Esophagus muscularis mucosa (tissue), 4 donors: ENCODE measurements around the gene NELFB.

Experiments used
- EP300 ChIP-seq: sonication (generic); formaldehyde crosslinking; IDR thresholded peaks from one replicate; pipeline ENCODE4 v1.6.1; 2017; ENCODE audit warnings: antibody characterized with exemption
- POLR2A ChIP-seq: fragments of 450-650 bp; IDR thresholded peaks from one replicate; pipeline ENCODE4 v1.6.1; 2017; ENCODE audit warnings: antibody characterized with exemption, moderate library complexity, mild to moderate bottlenecking, low read depth
- TF ChIP-seq, protein P1 (sequence below), 3 experiments: fragments of 200-600 bp in 2 of 3; fragments of 450-650 bp in 1 of 3; sonication (generic) in 2 of 3; IDR thresholded peaks; one replicate each; pipeline ENCODE4 v1.5.1; 2017 to 2019; ENCODE audit warnings: antibody characterized with exemption in 3 of 3, mild to moderate bottlenecking in 2 of 3, moderate library complexity in 1 of 3

DNA sequence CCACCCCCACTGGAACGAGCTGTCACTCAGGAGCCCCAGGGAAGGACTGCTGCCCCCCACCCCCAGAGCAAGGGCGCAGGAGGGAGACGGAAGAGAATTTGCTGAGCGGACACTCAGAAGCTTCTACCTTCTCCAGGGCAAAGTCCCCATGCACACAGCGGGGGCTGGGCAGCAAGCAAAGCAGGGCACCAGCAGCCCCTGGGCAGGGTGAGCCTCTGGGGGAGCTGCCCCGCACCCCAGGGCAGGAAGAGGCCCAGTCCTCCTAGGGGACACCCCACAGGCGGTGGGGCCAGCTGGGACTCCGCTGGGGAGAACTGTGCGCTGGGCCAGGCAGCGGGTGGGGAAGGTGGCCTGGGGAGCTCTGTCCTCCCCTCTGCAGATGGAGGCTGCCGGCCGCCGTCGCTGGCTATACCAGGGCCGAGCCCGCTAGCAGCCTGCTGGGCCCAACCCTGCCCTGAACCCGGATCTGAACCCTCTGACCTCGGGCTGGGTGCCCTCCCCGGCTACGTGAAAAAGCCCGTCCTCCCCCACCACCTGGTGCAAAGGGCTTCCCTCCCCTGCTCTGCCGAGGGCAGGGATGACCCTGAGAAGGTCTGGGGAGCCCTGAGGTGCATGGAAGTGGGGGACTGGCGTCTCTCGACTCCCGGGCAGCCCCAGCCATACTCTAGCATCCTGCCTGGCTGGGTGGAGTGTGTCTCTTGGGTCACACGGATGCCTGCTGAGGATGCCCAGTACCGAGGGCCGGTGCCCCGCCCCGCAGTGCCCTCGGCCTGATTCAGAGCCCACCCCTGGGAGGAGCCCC lies 25.0 kb upstream of the NELFB start:
- TF ChIP-seq, protein P1, sequence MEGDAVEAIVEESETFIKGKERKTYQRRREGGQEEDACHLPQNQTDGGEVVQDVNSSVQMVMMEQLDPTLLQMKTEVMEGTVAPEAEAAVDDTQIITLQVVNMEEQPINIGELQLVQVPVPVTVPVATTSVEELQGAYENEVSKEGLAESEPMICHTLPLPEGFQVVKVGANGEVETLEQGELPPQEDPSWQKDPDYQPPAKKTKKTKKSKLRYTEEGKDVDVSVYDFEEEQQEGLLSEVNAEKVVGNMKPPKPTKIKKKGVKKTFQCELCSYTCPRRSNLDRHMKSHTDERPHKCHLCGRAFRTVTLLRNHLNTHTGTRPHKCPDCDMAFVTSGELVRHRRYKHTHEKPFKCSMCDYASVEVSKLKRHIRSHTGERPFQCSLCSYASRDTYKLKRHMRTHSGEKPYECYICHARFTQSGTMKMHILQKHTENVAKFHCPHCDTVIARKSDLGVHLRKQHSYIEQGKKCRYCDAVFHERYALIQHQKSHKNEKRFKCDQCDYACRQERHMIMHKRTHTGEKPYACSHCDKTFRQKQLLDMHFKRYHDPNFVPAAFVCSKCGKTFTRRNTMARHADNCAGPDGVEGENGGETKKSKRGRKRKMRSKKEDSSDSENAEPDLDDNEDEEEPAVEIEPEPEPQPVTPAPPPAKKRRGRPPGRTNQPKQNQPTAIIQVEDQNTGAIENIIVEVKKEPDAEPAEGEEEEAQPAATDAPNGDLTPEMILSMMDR (IDR thresholded peaks at IDR 0.05): no peak
- TF ChIP-seq POLR2A (no peak), EP300 (no peak)
